ENCODE measurements around the gene TFPT.

DNA sequence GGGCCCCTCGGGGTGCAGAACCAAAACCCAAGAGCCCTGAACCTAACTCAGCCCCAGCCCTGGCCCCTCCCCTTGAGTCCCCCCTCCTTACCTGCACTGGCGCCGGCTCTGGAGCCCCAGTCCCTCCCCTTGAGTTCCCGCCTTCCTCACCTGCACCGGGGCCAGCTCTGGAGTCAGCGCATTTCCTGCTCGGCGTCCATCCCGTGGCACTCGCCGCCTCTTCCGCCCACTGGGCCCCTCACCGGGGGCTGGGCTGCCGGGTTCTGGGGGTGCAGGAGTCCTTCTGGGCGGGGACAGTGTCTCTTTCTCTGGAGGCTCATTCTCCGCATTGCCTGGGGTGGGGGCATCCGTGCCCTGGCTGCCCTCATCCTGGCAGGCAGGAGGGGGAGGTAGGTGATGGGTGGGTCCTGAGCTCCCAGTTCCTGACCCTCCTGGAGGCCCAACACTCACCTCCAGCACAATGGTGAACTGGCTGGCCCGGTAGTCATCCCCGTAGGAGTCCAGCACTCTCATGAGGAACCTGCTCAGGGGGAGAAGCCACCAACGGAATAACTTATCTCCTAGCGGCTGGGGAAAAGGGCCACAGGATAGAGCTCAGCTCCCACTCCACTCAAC is 7.5 kb downstream of the TFPT start:
- TF ChIP-seq POLR2A (IDR thresholded peaks at IDR 0.05): no peak
- TF ChIP-seq, protein P1, sequence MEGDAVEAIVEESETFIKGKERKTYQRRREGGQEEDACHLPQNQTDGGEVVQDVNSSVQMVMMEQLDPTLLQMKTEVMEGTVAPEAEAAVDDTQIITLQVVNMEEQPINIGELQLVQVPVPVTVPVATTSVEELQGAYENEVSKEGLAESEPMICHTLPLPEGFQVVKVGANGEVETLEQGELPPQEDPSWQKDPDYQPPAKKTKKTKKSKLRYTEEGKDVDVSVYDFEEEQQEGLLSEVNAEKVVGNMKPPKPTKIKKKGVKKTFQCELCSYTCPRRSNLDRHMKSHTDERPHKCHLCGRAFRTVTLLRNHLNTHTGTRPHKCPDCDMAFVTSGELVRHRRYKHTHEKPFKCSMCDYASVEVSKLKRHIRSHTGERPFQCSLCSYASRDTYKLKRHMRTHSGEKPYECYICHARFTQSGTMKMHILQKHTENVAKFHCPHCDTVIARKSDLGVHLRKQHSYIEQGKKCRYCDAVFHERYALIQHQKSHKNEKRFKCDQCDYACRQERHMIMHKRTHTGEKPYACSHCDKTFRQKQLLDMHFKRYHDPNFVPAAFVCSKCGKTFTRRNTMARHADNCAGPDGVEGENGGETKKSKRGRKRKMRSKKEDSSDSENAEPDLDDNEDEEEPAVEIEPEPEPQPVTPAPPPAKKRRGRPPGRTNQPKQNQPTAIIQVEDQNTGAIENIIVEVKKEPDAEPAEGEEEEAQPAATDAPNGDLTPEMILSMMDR (IDR thresholded peaks at IDR 0.05): no peak

All from uterus (tissue), 2 donors.